ENCODE results near the gene OR13J1. TPM values are rescaled to one million over a fixed set of nuclear protein-coding genes. Genes with fewer than 3 reads are reported as not detected.

OR13J1 gene
- total RNA-seq, 1 donor from 2014 or later, result not detected

- DNase-seq, result no peak
- intact Hi-C loops (cut with micrococcal nuclease), result no loop called here
- TF ChIP-seq CTCF (IDR thresholded peaks at IDR 0.05; ENCODE audit: borderline replicate concordance), result no peak
Measured at GRCh38 chr9:35868933-35869332, 1.3 kb downstream of the OR13J1 start.

GRCh38 chr9:35867538-35867937, 2.7 kb downstream of the OR13J1 start:
- intact Hi-C loops (cut with micrococcal nuclease), result no loop called here
- Histone ChIP-seq H3K9me3 (replicated peaks) (no peaks in the 10 kb centered on the region), H3K4me1 (peaks cover 22% of the 10 kb centered on the region), H3K27ac (replicated peaks) (no peak overlapping the region), H3K4me3 (no peak overlapping the region), H3K27me3 (ENCODE audit: low read depth) (peaks cover 19% of the 10 kb centered on the region), H3K36me3 (no peaks in the 10 kb centered on the region)
- no peak for TF ChIP-seq CTCF (IDR thresholded peaks at IDR 0.05; ENCODE audit: borderline replicate concordance)
- no peak for DNase-seq

More at GRCh38 chr9:35868933-35869332, 1.3 kb downstream of the OR13J1 start:
- Histone ChIP-seq H3K27me3 (ENCODE audit: low read depth) (peaks cover 19% of the 10 kb centered on the region), H3K4me3 (no peak overlapping the region), H3K4me1 (peaks cover 11% of the 10 kb centered on the region), H3K27ac (replicated peaks) (no peak overlapping the region), H3K36me3 (no peaks in the 10 kb centered on the region), H3K9me3 (replicated peaks) (no peaks in the 10 kb centered on the region)

GRCh38 chr9:35864695-35865255, 5.4 kb downstream of the OR13J1 start:
- Histone ChIP-seq H3K36me3 (no peaks in the 10 kb centered on the region), H3K4me3 (no peak overlapping the region), H3K9me3 (replicated peaks) (no peaks in the 10 kb centered on the region), H3K27ac (replicated peaks) (no peak overlapping the region), H3K27me3 (ENCODE audit: low read depth) (peaks cover 11% of the 10 kb centered on the region), H3K4me1 (peaks cover 28% of the 10 kb centered on the region)
- DNase-seq, result no peak
- no peak for TF ChIP-seq CTCF (IDR thresholded peaks at IDR 0.05; ENCODE audit: borderline replicate concordance)
- intact Hi-C loops (cut with micrococcal nuclease), result no loop called here

DNA sequence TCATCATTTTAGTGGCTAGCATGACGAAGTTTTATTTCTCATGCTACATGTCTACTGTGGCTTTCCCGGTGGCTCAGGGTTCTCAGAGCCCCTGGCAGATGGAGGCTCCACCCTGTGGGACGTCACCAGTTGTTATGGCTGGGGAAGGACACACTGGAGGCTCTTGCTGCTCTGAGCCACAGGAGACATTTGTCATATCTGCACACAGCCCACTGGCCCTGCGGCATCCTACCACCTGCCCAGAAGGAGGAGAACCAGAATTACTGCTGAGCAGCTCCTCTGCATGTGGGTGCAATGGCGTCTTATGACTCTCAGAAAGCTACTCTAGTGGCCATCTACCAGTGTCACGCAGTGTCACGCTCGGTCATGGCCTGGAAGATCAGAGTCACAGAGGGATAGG, 6.6 kb downstream of the OR13J1 start:
- no peak for TF ChIP-seq CTCF (IDR thresholded peaks at IDR 0.05; ENCODE audit: borderline replicate concordance)
- H3K36me3 ChIP-seq, result no peaks in the 10 kb centered on the region
- peaks cover 35% of the 10 kb centered on the region for H3K4me1 ChIP-seq
- H3K27ac ChIP-seq (replicated peaks), result no peak overlapping the region
- H3K4me3 ChIP-seq, result no peak overlapping the region
- H3K27me3 ChIP-seq (ENCODE audit: low read depth), result peaks cover 5% of the 10 kb centered on the region
- intact Hi-C loops (cut with micrococcal nuclease), result no loop called here
- no peak for DNase-seq
- H3K9me3 ChIP-seq (replicated peaks), result no peaks in the 10 kb centered on the region

DNA sequence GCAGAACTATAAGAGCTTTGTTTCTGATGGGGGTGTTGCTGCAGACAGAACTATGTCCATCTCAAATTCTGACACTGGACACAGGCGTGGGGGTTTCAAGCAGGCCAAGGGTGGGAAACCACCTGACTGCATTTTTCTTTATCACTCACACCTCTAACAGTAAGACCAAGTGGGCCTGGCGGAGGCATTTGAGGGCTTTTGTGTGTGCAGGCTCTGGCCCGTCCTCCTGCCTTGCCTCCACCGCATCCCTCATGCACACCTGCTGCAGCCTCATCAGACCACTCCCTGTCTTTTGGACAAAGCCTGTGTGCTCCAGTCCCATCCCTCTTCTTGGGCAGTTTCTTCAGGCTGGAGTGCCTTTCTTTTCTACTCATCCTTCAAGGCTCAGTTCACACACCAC, 7.9 kb downstream of the OR13J1 start:
- DNase-seq, result no peak
- Histone ChIP-seq H3K4me1 (peaks cover 35% of the 10 kb centered on the region), H3K27ac (replicated peaks) (no peak overlapping the region), H3K4me3 (no peak overlapping the region), H3K9me3 (replicated peaks) (no peaks in the 10 kb centered on the region), H3K36me3 (no peaks in the 10 kb centered on the region), H3K27me3 (ENCODE audit: low read depth) (no peaks in the 10 kb centered on the region)
- no peak for TF ChIP-seq CTCF (IDR thresholded peaks at IDR 0.05; ENCODE audit: borderline replicate concordance)
- intact Hi-C loops (cut with micrococcal nuclease), result no loop called here

All from left ventricle myocardium inferior (tissue), 1 donor.